HG03135 (cell line): ENCODE measurements around the gene TMIE.

Experiments used
- ATAC-seq: cut with Tn5 transposase; IDR thresholded peaks from one replicate; pipeline ENCODE4 v1.9.1; 2021; ENCODE audit warnings: mild to moderate bottlenecking, moderate library complexity; ENCODE audit not compliant: unreplicated experiment

Gene TMIE

GRCh38 chr3:46668591-46668990 is 32.6 kb upstream of the TMIE start:
- ATAC-seq: no peak

GRCh38 chr3:46669191-46669999 is 31.8 kb upstream of the TMIE start:
- ATAC-seq: no peak

GRCh38 chr3:46670000-46670890 is 30.9 kb upstream of the TMIE start:
- ATAC-seq: no peak

- ATAC-seq: no peak
Measured at GRCh38 chr3:46670891-46671427, 30.2 kb upstream of the TMIE start.

- no peak for ATAC-seq
Measured at GRCh38 chr3:46671541-46672348, 29.4 kb upstream of the TMIE start.

GRCh38 chr3:46672349-46672695 is 28.9 kb upstream of the TMIE start:
- no peak for ATAC-seq

GRCh38 chr3:46673151-46674030 is 27.8 kb upstream of the TMIE start:
- no peak for ATAC-seq

GRCh38 chr3:46674031-46674845 is 27.0 kb upstream of the TMIE start:
- ATAC-seq: no peak

GRCh38 chr3:46675426-46675825 is 25.8 kb upstream of the TMIE start:
- no peak for ATAC-seq

GRCh38 chr3:46675843-46676567 is 25.2 kb upstream of the TMIE start:
- no peak for ATAC-seq

- no peak for ATAC-seq
Measured at GRCh38 chr3:46676601-46677410, 24.4 kb upstream of the TMIE start.

GRCh38 chr3:46677411-46677726 is 23.8 kb upstream of the TMIE start:
- ATAC-seq: no peak

- ATAC-seq: no peak
Measured at GRCh38 chr3:46678280-46678679, 22.9 kb upstream of the TMIE start.

GRCh38 chr3:46679681-46680080 is 21.5 kb upstream of the TMIE start:
- ATAC-seq: no peak

- no peak for ATAC-seq
Measured at GRCh38 chr3:46680298-46680826, 20.8 kb upstream of the TMIE start.

GRCh38 chr3:46681387-46681786 is 19.8 kb upstream of the TMIE start:
- no peak for ATAC-seq

GRCh38 chr3:46681856-46682540 is 19.2 kb upstream of the TMIE start:
- ATAC-seq: no peak
